Measurements from ENCODE around the gene GNAL.
A peak's percentile ranks its signal among the peaks of the same experiment; 100 is the strongest.
"Not testable (repeated sequence)": the region's sequence is repeated elsewhere in the genome, so short reads cannot be mapped to it uniquely, and the experiment has no call there.

Gene GNAL

DNA sequence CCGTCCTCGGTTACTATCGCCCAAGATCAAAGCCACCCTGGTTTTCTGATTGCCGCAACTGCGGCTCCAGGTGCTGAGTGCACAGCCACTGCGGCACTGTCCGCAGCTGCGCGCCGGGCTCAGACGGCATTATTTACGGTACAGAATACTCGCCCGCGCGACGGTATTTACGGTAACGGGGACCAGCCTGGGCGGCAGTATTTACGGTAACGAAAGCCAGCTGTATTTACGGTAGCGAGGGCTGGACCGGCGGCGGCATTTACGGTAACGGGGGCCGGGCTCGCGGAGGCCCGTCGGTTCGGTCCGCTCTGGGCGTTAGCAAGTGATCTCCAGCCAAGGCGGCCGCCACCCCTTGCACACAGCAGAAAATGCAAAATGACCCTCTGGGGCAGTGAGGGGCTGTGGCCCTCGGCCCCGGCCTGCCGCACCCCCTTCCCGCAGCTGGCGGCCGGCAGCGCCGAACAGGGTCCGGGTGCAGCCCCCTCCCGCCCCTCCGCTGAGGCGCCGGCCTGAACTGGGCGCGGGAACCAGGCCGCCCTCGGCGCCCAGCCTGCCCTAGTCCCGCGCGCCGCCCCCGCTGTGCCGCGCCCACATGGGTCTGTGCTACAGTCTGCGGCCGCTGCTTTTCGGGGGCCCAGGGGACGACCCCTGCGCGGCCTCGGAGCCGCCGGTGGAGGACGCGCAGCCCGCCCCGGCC, at the start of gene GNAL:
GNAL (plus strand) TSS at position 293 of the 697 bp plus-strand sequence; CDS start at position 593, 300 bp downstream.
- Histone ChIP-seq H3K9me3 (ENCODE audit: control insufficient read depth, insufficient read depth, low read depth, low read length) (peaks cover under 1% of the 10 kb centered on the region), H3K4me3 (ENCODE audit: low read depth, low read length) (peak within 1 kb of the TSS; percentile 84), H3K27ac (ENCODE audit: low read depth, low read length) (no peak within 1 kb of the TSS), H3K36me3 (ENCODE audit: control insufficient read depth, insufficient read depth, low read length) (no peaks in the 10 kb centered on the region), H3K4me1 (ENCODE audit: control insufficient read depth, insufficient read depth, low read length) (no peaks in the 10 kb centered on the region), H3K27me3 (ENCODE audit: control insufficient read depth, insufficient read depth, low read length) (peaks cover 14% of the 10 kb centered on the region), H3K9ac (ENCODE audit: low read length) (peak within 1 kb of the TSS; percentile 61)

DNA sequence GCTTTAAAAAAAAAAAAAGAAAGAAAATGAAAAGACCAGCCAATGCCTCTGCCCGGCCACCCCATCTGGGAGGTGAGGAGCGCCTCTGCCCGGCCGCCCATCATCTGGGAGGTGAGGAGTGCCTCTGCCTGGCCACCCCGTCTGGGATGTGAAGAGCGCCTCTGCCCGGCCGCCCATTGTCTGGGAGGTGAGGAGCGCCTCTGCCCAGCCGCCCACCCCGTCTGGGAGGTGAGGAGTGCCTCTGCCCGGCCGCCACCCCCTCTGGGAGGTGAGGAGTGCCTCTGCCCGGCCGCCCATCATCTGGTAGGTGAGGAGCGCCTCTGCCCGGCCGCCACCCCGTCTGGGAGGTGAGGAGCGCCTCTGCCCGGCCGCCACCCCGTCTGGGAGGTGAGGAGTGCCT, 41.8 kb upstream of the GNAL start:
- H3K27ac ChIP-seq (ENCODE audit: low read depth, low read length); H3K9ac ChIP-seq (ENCODE audit: low read length); H3K36me3 ChIP-seq (ENCODE audit: control insufficient read depth, insufficient read depth, low read length); H3K4me3 ChIP-seq (ENCODE audit: low read depth, low read length); H3K4me1 ChIP-seq (ENCODE audit: control insufficient read depth, insufficient read depth, low read length); H3K27me3 ChIP-seq (ENCODE audit: control insufficient read depth, insufficient read depth, low read length): not testable (repeated sequence)
- peaks cover 15% of the 10 kb centered on the region for H3K9me3 ChIP-seq (ENCODE audit: control insufficient read depth, insufficient read depth, low read depth, low read length)

DNA sequence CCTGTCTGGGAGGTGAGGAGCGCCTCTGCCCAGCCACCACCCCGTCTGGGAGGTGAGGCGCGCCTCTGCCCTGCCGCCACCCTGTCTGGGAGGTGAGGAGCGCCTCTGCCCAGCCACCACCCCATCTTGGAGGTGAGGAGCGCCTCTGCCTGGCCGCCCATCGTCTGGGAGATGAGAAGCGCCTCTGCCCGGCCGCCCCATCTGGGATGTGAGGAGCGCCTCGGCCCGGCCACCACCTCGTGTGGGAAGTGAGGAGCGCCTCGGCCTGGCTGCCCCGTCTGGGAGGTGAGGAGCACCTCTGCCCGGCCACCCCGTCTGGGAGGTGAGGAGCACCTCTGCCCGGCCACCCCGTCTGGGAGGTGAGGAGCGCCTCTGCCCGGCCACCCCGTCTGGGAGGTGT, 41.3 kb upstream of the GNAL start:
- H3K4me3 ChIP-seq (ENCODE audit: low read depth, low read length); H3K27ac ChIP-seq (ENCODE audit: low read depth, low read length); H3K9ac ChIP-seq (ENCODE audit: low read length); H3K27me3 ChIP-seq (ENCODE audit: control insufficient read depth, insufficient read depth, low read length); H3K4me1 ChIP-seq (ENCODE audit: control insufficient read depth, insufficient read depth, low read length); H3K36me3 ChIP-seq (ENCODE audit: control insufficient read depth, insufficient read depth, low read length): not testable (repeated sequence)
- H3K9me3 ChIP-seq (ENCODE audit: control insufficient read depth, insufficient read depth, low read depth, low read length) = peaks cover 15% of the 10 kb centered on the region

DNA sequence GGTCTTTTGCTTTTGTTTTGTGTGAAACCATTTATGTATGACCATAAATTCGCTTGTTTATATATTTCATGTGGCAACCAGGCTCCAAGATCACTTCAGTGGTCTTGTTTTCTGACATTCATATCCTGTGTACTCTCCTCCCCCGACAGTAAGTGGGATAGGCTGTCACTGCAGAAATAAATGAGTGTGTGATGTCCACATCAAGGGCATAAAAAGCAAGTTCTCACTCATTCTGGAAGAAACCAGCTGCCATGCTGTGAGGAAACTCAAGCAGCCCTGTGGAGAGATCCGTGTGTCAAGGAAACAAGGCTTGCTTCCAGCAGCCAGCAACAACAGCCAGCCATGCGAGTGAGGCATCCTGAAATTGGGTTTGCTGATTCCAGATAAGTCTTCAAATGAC, 39.2 kb upstream of the GNAL start:
- H3K27me3 ChIP-seq (ENCODE audit: control insufficient read depth, insufficient read depth, low read length) = peaks cover 11% of the 10 kb centered on the region

DNA sequence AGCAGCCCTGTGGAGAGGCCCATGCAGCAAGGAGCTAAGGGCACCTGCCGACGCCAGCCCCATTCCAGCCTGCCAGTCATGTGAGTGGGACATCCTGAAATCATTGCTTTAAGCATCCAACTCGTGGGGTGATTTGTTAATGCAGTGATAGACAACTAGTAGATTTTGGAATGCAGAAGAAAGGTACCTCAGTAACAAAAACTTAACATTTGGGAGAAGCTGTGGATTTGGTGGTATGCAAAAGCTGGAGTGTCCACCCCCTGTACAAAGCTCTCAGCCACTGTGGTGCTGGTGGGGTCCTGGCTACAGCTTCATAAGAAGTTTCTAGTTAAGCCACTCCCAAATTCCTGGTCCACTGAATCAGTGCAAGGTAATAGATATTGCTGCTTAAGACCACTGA, 37.2 kb upstream of the GNAL start:
- H3K27ac ChIP-seq (ENCODE audit: low read depth, low read length) = no peak overlapping the region
- H3K27me3 ChIP-seq (ENCODE audit: control insufficient read depth, insufficient read depth, low read length) = peaks cover 15% of the 10 kb centered on the region
- no peaks in the 10 kb centered on the region for H3K36me3 ChIP-seq (ENCODE audit: control insufficient read depth, insufficient read depth, low read length)

More for the DNA sequence above, 39.2 kb upstream of the GNAL start:
- H3K4me3 ChIP-seq (ENCODE audit: low read depth, low read length) = no peak overlapping the region
- no peak overlapping the region for H3K9ac ChIP-seq (ENCODE audit: low read length)
- H3K9me3 ChIP-seq (ENCODE audit: control insufficient read depth, insufficient read depth, low read depth, low read length) = peaks cover 15% of the 10 kb centered on the region
- no peak overlapping the region for H3K27ac ChIP-seq (ENCODE audit: low read depth, low read length)
- H3K4me1 ChIP-seq (ENCODE audit: control insufficient read depth, insufficient read depth, low read length) = no peaks in the 10 kb centered on the region
- H3K36me3 ChIP-seq (ENCODE audit: control insufficient read depth, insufficient read depth, low read length) = no peaks in the 10 kb centered on the region

DNA sequence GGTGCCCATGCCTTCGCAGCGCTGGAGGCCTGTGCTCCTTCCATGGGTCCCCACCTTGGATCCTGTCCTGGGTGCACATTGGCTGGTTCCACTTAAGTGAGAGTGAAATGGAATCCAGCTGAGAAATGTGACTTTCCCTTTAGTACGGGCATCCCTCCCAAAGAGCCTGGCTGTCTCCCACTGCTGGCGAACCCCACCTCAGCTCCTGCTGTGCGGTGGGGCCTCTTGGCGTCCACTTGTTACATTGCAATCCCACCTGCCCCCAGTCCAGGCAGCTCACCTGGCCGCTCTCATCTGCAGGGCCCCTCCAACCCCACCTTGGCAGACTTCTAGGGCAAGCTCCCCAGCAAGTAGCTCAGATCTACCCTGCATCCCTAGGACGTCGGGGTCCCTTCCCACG, 35.5 kb upstream of the GNAL start:
- H3K27me3 ChIP-seq (ENCODE audit: control insufficient read depth, insufficient read depth, low read length) = peaks cover 15% of the 10 kb centered on the region
- H3K9ac ChIP-seq (ENCODE audit: low read length) = no peak overlapping the region
- no peak overlapping the region for H3K27ac ChIP-seq (ENCODE audit: low read depth, low read length)
- no peaks in the 10 kb centered on the region for H3K36me3 ChIP-seq (ENCODE audit: control insufficient read depth, insufficient read depth, low read length)
- H3K9me3 ChIP-seq (ENCODE audit: control insufficient read depth, insufficient read depth, low read depth, low read length) = peaks cover 13% of the 10 kb centered on the region
- peaks cover 4% of the 10 kb centered on the region; the same call in 1 of the 2 replicates for H3K4me1 ChIP-seq (ENCODE audit: control insufficient read depth, insufficient read depth, low read length)
- no peak overlapping the region for H3K4me3 ChIP-seq (ENCODE audit: low read depth, low read length)

More for the DNA sequence above, 37.2 kb upstream of the GNAL start:
- H3K9ac ChIP-seq (ENCODE audit: low read length) = no peak overlapping the region
- H3K9me3 ChIP-seq (ENCODE audit: control insufficient read depth, insufficient read depth, low read depth, low read length) = peaks cover 15% of the 10 kb centered on the region
- no peak overlapping the region for H3K4me3 ChIP-seq (ENCODE audit: low read depth, low read length)
- H3K4me1 ChIP-seq (ENCODE audit: control insufficient read depth, insufficient read depth, low read length) = peaks cover 4% of the 10 kb centered on the region; the same call in 1 of the 2 replicates

DNA sequence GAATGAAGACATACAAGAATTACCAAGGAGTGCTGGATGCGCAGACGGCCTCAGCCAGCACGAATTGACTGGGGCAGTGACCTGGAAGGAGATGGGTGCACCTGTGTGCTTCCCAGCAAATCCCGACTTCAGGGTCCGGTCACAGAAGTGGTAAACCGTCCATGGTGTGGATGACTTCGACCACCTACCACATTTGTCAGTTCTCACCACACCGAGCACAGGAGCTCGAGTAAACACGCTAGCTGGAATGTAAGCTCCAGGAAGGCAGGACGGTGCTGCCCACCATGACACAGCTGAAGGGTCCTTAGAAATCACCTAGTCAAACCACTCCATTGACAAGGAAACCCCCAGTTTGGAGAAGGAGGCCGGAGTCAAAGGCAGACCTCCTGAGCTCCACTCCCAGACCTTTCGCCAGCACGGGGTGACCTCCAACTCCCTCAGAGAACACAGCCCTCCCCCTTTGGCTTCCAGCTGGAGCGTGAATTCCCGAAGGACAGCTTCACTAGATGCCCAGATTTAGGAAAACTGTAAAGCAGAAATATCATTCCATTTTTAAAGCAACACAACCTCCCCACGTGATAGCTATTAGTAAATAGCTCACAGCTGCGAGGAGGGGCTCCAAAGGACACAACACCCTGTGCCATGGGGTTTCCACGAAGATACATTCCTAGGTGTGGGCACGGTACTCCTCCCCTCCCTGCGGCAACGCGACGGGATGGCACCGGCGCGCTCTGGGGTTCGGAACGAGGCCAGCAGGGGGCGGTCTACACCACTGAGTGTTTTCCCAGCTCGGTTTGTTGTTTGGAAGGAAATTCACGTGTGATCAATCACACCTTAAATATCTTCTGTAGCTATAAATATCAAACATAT, 34.1 kb upstream of the GNAL start:
- H3K36me3 ChIP-seq (ENCODE audit: control insufficient read depth, insufficient read depth, low read length) = no peaks in the 10 kb centered on the region
- no peak overlapping the region for H3K9ac ChIP-seq (ENCODE audit: low read length)
- peaks cover 15% of the 10 kb centered on the region for H3K27me3 ChIP-seq (ENCODE audit: control insufficient read depth, insufficient read depth, low read length)
- H3K27ac ChIP-seq (ENCODE audit: low read depth, low read length) = no peak overlapping the region
- H3K4me3 ChIP-seq (ENCODE audit: low read depth, low read length) = peak overlapping the region; percentile 32; the same call in 1 of the 2 replicates
- peaks cover 4% of the 10 kb centered on the region; the same call in 1 of the 2 replicates for H3K4me1 ChIP-seq (ENCODE audit: control insufficient read depth, insufficient read depth, low read length)
- peaks cover under 1% of the 10 kb centered on the region; the same call in 1 of the 2 replicates for H3K9me3 ChIP-seq (ENCODE audit: control insufficient read depth, insufficient read depth, low read depth, low read length)

DNA sequence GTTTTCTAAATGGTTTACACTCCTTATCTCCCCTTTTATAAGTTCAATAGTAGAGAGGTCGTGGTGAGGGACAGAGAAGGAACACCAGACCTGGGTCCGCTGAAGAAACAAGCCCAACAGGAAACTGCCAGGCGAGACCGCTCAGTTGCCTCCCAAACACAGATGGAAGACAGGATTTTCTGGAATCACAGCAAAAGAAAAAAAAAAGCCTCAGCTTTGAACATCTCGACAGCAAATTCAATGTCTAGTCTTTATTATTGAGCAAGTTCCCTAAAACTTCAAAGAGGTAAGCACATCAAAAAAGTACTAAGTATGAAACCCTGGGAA, 33.5 kb upstream of the GNAL start:
- H3K4me1 ChIP-seq (ENCODE audit: control insufficient read depth, insufficient read depth, low read length) = peaks cover 4% of the 10 kb centered on the region; the same call in 1 of the 2 replicates
- H3K27me3 ChIP-seq (ENCODE audit: control insufficient read depth, insufficient read depth, low read length) = peaks cover 15% of the 10 kb centered on the region
- H3K36me3 ChIP-seq (ENCODE audit: control insufficient read depth, insufficient read depth, low read length) = no peaks in the 10 kb centered on the region
- no peak overlapping the region for H3K27ac ChIP-seq (ENCODE audit: low read depth, low read length)
- H3K9me3 ChIP-seq (ENCODE audit: control insufficient read depth, insufficient read depth, low read depth, low read length) = no peaks in the 10 kb centered on the region
- peak overlapping the region; percentile 32; the same call in 1 of the 2 replicates for H3K4me3 ChIP-seq (ENCODE audit: low read depth, low read length)
- no peak overlapping the region for H3K9ac ChIP-seq (ENCODE audit: low read length)

DNA sequence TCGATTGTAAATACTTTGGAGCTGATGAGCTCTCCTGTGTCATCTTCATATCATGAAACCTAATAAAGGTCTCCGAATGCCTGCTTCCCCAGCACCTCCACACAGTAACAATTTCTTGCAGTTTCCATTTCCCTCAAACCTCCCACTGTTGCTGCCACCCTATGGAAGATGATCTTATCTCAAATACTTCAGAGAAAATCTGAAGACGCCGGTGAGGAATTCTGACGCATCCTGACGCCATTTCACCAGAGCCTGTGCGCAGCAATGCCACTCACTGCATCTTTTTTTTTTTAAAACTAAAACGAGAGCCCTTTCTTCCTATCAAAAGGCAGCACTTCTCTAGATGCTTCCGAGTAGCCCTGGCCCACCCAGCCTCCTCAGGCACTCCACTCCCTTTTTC, 31.9 kb upstream of the GNAL start:
- Histone ChIP-seq H3K36me3 (ENCODE audit: control insufficient read depth, insufficient read depth, low read length) (no peaks in the 10 kb centered on the region), H3K27ac (ENCODE audit: low read depth, low read length) (no peak overlapping the region), H3K27me3 (ENCODE audit: control insufficient read depth, insufficient read depth, low read length) (peaks cover 15% of the 10 kb centered on the region), H3K9ac (ENCODE audit: low read length) (no peak overlapping the region), H3K9me3 (ENCODE audit: control insufficient read depth, insufficient read depth, low read depth, low read length) (no peaks in the 10 kb centered on the region), H3K4me1 (ENCODE audit: control insufficient read depth, insufficient read depth, low read length) (peaks cover 4% of the 10 kb centered on the region; the same call in 1 of the 2 replicates), H3K4me3 (ENCODE audit: low read depth, low read length) (no peak overlapping the region)

DNA sequence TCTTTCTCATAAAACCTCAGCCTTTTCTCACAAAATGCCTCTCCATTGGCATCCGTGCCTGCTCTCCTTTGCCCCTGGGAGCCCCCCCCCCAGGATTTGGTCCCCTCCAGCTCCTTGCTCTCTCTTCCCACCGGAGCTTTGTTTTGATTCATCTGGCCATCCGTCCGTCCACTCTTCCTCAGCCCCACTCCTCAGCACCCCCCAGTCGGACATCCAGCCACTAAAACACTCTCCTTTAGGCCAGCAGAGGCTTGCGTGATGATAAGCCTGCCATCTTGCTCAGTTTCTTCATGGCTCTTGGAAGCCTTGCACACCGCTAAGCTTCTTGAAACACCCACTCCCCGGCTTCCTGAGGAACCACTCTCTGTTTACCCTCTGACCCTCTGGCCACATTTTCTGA, 31.5 kb upstream of the GNAL start:
- peaks cover 15% of the 10 kb centered on the region for H3K27me3 ChIP-seq (ENCODE audit: control insufficient read depth, insufficient read depth, low read length)
- peaks cover 4% of the 10 kb centered on the region; the same call in 1 of the 2 replicates for H3K4me1 ChIP-seq (ENCODE audit: control insufficient read depth, insufficient read depth, low read length)

DNA sequence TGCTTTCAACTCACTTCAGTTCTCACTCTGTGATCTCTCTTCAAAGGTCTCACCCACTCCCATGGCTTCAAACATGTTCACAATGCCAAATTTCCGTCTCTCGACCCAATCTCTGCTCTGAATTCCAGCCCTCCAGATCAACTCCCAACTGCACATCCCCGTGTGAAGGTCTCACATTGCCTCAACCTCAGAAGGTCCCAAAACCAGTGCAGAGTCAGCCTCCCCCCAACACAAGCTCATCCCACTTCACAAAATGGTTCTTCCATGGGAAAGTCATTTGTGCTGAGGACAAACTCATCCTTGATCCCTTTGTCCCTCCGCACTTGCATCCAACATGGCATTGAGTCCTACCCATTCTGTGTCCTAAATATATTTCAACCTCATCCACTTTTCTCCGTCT, 31.0 kb upstream of the GNAL start:
- Histone ChIP-seq H3K9me3 (ENCODE audit: control insufficient read depth, insufficient read depth, low read depth, low read length) (no peaks in the 10 kb centered on the region), H3K27me3 (ENCODE audit: control insufficient read depth, insufficient read depth, low read length) (peaks cover 15% of the 10 kb centered on the region), H3K4me1 (ENCODE audit: control insufficient read depth, insufficient read depth, low read length) (peaks cover 4% of the 10 kb centered on the region; the same call in 1 of the 2 replicates), H3K27ac (ENCODE audit: low read depth, low read length) (no peak overlapping the region), H3K9ac (ENCODE audit: low read length) (no peak overlapping the region), H3K4me3 (ENCODE audit: low read depth, low read length) (no peak overlapping the region), H3K36me3 (ENCODE audit: control insufficient read depth, insufficient read depth, low read length) (no peaks in the 10 kb centered on the region)

More for the DNA sequence above, 31.5 kb upstream of the GNAL start:
- Histone ChIP-seq H3K9ac (ENCODE audit: low read length) (no peak overlapping the region), H3K9me3 (ENCODE audit: control insufficient read depth, insufficient read depth, low read depth, low read length) (no peaks in the 10 kb centered on the region), H3K27ac (ENCODE audit: low read depth, low read length) (no peak overlapping the region), H3K4me3 (ENCODE audit: low read depth, low read length) (no peak overlapping the region), H3K36me3 (ENCODE audit: control insufficient read depth, insufficient read depth, low read length) (no peaks in the 10 kb centered on the region)
